H1 (cell line): Measurements from ENCODE around the gene RPS6KA5. TPM values are rescaled to one million over a fixed set of nuclear protein-coding genes. Genes with fewer than 3 reads are reported as not detected.

Experiments used
- CHD1 ChIP-seq: IDR thresholded peaks from 2 replicates; pipeline ENCODE4 v1.6.1; 2012; ENCODE audit warnings: low read depth, low read length, improper control_type of control experiment
- HDAC2 ChIP-seq, 2 experiments: fragments of 300-600 bp in 1 of 2; sonication (generic) in 1 of 2; IDR thresholded peaks; 2 replicates each; pipeline ENCODE4 v1.6.1; 2011 to 2012; ENCODE audit warnings: low read depth in 2 of 2, low read length in 2 of 2, mild to moderate bottlenecking in 2 of 2, moderate library complexity in 2 of 2, borderline replicate concordance in 1 of 2, inconsistent platforms in 1 of 2
- JUND ChIP-seq: IDR thresholded peaks from 2 replicates; pipeline ENCODE4 v1.6.1; 2011; ENCODE audit warnings: mild to moderate bottlenecking, improper control_type of control experiment, low read length
- POLR2AphosphoS5 ChIP-seq: IDR thresholded peaks from 2 replicates; pipeline ENCODE4 v1.6.1; 2011; ENCODE audit warnings: low read depth, low read length
- polyA plus RNA-seq, 7 experiments: library from polyadenylated mRNA; depleted of rRNA in 3 of 7; stranded (reverse) in 5 of 7; unstranded in 2 of 7; fragments of >200 nt in 5 of 7; fragments of 200-250 nt in 2 of 7; gene quantifications; 1 replicate in 5 of 7; 2 replicates in 1 of 7; 4 replicates in 1 of 7; pipeline versions ENCODE4 v1.2.1 to v1.2.3, GENCODE V29; 2011 to 2013; ENCODE audit warnings: missing spikeins in 2 of 7, mixed read lengths in 2 of 7
- total RNA-seq: library from RNA; stranded (reverse); fragmentation: NEBNext Ultra II Directional; extraction: Animal tissue kit (Norgen Biotek cat#: 25700); gene quantifications from 2 replicates; pipeline ENCODE4 v1.2.1, GENCODE V29; 2021
- TF ChIP-seq, protein P1 (sequence below): fragments of 300-600 bp; sonication (generic); IDR thresholded peaks from 2 replicates; pipeline ENCODE4 v1.7.1; 2012; ENCODE audit warnings: low read length, moderate library complexity, mild to moderate bottlenecking, inconsistent platforms; ENCODE audit not compliant: insufficient replicate concordance

Gene RPS6KA5
- total and polyA plus RNA-seq, 2 of the 8 experiments (the other 6 are each of a cell fraction or from before 2014, with no cell fraction given): 0.85 to 3.1 TPM

DNA sequence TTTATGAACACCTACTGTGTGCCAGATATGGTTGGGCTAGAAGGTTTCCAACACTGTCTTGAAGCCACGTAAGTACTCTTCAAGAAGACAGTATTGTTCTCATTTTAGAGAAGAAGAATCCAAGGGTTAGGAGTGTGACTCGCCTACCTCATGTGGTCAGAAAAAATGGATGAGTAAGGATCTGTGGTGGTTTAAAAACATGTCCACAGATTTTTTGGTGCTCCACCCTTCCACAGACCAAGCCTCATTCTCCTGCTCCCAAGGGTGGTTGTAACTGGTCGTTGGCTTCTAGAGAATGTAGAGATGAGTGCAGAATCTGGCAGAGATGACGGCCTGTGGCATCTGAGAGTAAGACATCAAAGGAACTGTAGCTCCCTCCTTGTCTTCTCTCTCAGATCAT lies 213.9 kb downstream of the RPS6KA5 start (continued):
- TF ChIP-seq, protein P1, sequence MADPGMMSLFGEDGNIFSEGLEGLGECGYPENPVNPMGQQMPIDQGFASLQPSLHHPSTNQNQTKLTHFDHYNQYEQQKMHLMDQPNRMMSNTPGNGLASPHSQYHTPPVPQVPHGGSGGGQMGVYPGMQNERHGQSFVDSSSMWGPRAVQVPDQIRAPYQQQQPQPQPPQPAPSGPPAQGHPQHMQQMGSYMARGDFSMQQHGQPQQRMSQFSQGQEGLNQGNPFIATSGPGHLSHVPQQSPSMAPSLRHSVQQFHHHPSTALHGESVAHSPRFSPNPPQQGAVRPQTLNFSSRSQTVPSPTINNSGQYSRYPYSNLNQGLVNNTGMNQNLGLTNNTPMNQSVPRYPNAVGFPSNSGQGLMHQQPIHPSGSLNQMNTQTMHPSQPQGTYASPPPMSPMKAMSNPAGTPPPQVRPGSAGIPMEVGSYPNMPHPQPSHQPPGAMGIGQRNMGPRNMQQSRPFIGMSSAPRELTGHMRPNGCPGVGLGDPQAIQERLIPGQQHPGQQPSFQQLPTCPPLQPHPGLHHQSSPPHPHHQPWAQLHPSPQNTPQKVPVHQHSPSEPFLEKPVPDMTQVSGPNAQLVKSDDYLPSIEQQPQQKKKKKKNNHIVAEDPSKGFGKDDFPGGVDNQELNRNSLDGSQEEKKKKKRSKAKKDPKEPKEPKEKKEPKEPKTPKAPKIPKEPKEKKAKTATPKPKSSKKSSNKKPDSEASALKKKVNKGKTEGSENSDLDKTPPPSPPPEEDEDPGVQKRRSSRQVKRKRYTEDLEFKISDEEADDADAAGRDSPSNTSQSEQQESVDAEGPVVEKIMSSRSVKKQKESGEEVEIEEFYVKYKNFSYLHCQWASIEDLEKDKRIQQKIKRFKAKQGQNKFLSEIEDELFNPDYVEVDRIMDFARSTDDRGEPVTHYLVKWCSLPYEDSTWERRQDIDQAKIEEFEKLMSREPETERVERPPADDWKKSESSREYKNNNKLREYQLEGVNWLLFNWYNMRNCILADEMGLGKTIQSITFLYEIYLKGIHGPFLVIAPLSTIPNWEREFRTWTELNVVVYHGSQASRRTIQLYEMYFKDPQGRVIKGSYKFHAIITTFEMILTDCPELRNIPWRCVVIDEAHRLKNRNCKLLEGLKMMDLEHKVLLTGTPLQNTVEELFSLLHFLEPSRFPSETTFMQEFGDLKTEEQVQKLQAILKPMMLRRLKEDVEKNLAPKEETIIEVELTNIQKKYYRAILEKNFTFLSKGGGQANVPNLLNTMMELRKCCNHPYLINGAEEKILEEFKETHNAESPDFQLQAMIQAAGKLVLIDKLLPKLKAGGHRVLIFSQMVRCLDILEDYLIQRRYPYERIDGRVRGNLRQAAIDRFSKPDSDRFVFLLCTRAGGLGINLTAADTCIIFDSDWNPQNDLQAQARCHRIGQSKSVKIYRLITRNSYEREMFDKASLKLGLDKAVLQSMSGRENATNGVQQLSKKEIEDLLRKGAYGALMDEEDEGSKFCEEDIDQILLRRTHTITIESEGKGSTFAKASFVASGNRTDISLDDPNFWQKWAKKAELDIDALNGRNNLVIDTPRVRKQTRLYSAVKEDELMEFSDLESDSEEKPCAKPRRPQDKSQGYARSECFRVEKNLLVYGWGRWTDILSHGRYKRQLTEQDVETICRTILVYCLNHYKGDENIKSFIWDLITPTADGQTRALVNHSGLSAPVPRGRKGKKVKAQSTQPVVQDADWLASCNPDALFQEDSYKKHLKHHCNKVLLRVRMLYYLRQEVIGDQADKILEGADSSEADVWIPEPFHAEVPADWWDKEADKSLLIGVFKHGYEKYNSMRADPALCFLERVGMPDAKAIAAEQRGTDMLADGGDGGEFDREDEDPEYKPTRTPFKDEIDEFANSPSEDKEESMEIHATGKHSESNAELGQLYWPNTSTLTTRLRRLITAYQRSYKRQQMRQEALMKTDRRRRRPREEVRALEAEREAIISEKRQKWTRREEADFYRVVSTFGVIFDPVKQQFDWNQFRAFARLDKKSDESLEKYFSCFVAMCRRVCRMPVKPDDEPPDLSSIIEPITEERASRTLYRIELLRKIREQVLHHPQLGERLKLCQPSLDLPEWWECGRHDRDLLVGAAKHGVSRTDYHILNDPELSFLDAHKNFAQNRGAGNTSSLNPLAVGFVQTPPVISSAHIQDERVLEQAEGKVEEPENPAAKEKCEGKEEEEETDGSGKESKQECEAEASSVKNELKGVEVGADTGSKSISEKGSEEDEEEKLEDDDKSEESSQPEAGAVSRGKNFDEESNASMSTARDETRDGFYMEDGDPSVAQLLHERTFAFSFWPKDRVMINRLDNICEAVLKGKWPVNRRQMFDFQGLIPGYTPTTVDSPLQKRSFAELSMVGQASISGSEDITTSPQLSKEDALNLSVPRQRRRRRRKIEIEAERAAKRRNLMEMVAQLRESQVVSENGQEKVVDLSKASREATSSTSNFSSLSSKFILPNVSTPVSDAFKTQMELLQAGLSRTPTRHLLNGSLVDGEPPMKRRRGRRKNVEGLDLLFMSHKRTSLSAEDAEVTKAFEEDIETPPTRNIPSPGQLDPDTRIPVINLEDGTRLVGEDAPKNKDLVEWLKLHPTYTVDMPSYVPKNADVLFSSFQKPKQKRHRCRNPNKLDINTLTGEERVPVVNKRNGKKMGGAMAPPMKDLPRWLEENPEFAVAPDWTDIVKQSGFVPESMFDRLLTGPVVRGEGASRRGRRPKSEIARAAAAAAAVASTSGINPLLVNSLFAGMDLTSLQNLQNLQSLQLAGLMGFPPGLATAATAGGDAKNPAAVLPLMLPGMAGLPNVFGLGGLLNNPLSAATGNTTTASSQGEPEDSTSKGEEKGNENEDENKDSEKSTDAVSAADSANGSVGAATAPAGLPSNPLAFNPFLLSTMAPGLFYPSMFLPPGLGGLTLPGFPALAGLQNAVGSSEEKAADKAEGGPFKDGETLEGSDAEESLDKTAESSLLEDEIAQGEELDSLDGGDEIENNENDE: no peak
- no peak for TF ChIP-seq HDAC2 (IDR thresholded peaks at IDR 0.05; ENCODE audit: borderline replicate concordance in 1 of 2, low read depth in 2 of 2, low read length in 2 of 2)
- TF ChIP-seq CHD1: no peak
- no peak for TF ChIP-seq JUND
- TF ChIP-seq POLR2AphosphoS5: no peak
